GM19324 (cell line): ENCODE data around the gene FGD6.
"Not testable (repeated sequence)": the region's sequence is repeated elsewhere in the genome, so short reads cannot be mapped to it uniquely, and the experiment has no call there.

Experiments used
- ATAC-seq: cut with Tn5 transposase; IDR thresholded peaks from one replicate; pipeline ENCODE4 v1.9.1; 2021; ENCODE audit warnings: mild to moderate bottlenecking, moderate library complexity; ENCODE audit not compliant: unreplicated experiment, low FRiP score

The FGD6 gene

DNA sequence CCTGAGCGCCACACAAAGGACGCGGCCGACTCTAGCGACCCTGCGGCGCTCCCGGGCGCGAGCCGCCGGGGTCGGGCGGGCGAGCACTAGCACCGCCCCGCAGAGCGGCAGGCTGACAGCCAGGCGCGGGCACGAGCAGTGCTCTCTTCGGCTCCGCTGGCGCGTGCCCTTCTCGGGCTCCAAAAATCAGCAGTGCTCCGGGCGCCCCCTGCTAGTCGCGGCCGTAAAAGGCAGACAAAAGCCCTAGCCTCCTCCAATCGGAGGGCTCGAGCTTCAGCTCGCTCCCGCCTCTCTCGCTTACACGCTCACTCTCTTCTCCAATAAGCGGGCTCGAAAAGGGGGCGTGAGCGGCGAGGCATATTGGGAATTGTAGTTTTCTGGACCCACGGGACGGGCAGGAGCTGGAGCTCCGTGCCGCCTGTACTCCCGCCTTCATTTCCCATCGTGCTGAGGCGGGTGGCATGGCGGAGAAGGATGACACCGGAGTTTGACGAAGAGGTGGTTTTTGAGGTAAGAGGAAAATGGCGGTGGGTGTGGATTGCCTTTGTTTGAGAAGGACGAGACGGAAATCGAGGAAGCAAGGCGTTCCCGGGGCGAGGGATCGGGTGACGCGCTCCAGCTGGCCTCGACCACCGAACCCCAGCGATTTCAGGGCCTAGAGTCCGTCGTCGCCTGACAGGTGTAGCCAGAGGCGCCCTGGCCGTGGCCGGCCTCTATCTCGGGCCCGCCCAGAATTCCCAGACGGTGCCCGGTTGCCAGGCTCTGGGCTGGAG lies at the start of gene FGD6, which contains the start of gene VEZT:
TSS of gene FGD6 (minus strand) at position 91 of the 773 bp plus-strand sequence. CDS start 227 bp downstream, outside the sequence.
TSS of gene VEZT (plus strand) at position 431 of the 773 bp plus-strand sequence. CDS start at position 475, 44 bp downstream.
- peak; percentile 95 for ATAC-seq

DNA sequence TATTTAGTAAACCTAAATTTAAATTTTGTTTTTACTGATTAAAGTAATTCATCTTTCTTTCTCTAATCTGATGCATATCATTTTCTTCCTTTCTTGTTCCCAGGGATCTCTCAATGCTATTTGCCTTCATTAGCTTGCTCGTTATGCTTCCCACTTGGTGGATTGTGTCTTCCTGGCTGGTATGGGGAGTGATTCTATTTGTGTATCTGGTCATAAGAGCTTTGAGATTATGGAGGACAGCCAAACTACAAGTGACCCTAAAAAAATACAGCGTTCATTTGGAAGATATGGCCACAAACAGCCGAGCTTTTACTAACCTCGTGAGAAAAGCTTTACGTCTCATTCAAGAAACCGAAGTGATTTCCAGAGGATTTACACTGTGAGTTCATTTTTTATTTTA lies 49.0 kb upstream of the FGD6 start:
- no peak for ATAC-seq

DNA sequence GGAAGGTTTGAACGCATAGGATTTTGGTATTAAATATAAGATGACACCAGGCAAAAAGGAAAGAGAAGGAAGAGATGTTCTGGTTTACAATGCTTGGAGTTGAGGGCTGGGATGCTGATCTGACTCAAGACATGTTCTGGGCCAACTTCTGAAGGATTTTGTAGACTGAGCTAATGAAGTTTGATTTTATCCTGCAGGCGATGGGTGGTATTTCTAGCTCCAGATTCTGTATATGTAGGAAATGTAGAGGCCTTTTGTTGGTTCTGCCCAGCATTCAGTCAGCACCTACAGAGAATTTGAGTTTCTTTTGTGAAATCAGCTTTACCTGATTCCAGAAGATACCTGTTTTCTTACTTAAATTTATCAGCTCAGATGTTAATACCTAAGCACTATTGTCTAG lies 48.5 kb upstream of the FGD6 start:
- ATAC-seq, result no peak

DNA sequence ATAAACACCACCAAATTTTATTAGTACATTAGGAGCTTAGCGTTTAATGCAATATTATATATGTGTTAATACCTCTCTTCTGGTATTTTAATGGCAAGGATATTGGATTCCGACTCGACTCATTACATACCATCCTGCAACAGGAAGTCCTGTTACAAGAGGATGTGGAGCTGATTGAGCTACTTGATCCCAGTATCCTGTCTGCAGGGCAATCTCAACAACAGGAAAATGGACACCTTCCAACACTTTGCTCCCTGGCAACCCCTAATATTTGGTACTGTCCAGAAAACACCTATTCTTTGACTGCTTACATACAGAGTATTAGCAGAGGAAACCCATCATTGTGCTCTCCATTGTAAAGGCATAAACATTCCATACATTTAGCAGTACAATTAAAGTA lies 45.5 kb upstream of the FGD6 start:
- ATAC-seq, result no peak

DNA sequence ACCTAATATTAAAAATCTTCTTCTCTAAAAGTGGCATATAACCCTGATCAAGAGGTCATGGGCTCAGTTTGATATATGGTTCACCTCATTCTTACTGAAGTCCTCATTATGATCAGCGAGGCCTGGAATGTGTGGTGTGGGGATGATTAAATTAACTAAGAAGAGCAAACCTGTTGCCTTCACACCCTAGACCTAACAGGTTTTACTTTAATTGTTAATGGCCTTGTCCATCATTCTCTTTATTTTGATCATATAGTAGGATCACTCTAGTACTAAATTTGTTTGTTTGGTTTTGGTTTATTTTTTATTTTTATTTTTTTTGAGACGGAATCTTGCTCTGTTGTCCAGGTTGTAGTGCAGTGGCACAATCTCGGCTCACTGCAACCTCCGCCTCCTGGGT lies 43.8 kb upstream of the FGD6 start:
- ATAC-seq, result no peak

DNA sequence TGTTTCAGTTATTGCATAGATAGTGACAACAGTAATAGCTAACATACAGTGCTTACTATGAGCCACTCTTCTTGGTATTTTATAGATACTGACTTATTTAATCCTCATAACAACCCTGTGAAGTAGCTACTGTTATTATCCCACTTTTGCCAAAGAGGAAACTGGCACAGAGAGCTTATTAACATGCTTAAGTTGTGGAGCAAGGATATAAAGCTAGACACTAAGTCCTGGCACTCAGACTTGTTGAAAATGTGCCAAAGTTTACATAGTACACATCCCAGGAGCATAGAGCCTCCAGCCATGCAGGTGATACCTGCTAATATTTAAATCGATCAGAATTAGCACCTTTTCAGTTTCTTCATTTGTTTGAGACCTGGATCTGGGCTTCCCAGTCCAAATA lies 42.1 kb upstream of the FGD6 start:
- no peak for ATAC-seq

DNA sequence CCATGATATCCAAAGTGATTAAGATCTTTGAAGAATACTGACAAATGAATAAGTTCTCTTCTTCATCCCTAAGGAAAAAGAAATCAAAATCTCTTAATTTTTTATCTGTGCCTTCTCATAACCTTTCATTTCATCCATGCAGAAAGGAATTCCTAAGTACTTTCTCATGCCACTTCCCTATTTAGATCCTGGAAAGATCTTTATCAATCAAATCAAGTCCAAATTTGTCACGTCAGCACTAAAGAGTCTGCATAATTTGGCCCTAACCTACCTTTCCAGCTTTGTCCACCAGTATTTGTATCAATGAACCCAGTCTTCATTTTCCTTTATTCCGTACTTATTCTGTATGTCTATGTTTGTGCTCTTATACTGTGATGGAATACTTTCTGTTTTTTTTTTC lies 41.5 kb upstream of the FGD6 start:
- ATAC-seq, result no peak

DNA sequence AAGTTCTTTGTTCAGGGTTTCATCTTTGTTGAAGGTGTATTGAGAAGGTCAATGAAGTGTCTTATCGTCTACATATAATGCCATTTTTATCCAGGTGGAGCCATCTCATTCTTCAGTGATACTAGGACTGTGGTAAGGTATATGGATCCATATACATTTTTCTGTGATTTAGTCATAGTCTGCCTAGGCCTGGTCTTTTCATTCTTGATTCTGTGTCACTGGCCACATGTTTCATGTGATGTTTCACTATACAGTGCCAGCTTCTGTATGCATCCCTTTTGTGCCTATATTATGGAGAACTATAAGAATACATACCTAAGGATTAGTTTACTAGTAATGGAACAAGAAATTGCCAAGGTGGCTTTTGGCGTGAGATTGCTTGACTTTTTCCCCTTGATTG lies 40.9 kb upstream of the FGD6 start:
- ATAC-seq, result no peak

DNA sequence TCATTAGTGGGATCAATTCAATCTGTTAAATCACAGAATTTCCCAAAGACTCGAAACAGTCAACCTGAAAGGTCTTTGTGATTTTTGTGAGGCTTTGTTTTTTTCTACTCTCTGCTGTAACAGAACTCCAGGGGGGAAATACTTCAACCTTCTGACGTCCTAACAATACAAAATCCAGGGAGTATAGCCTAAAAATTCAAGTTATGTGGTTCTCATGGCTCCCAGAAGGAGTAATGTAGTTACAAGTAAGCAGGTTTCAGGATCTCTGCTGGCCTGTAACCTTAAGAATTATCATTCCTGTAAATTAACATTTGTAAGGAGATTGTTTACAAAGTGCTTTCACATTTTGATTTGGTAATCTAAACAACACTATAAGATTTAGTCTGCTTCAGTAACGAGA lies 40.3 kb upstream of the FGD6 start:
- ATAC-seq, result no peak

DNA sequence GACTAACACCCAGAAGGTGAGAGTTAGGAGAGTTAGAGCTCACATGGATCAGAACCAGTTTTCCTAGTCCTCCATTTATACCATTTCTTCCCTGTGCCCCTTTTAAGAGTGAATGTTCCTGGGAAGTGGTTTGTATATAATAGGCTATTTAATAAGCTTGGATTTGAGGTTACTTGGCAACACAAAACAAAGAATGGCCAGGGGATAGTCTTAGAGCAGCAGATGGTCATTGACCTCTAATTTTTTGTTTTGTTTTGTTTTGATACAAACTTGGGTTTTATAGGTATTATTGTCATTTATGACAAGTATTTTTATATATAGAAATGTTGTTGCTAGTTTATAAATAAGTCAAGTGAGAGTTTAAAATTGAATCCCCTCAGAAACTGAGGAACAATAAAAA lies 36.1 kb upstream of the FGD6 start:
- ATAC-seq, result no peak

DNA sequence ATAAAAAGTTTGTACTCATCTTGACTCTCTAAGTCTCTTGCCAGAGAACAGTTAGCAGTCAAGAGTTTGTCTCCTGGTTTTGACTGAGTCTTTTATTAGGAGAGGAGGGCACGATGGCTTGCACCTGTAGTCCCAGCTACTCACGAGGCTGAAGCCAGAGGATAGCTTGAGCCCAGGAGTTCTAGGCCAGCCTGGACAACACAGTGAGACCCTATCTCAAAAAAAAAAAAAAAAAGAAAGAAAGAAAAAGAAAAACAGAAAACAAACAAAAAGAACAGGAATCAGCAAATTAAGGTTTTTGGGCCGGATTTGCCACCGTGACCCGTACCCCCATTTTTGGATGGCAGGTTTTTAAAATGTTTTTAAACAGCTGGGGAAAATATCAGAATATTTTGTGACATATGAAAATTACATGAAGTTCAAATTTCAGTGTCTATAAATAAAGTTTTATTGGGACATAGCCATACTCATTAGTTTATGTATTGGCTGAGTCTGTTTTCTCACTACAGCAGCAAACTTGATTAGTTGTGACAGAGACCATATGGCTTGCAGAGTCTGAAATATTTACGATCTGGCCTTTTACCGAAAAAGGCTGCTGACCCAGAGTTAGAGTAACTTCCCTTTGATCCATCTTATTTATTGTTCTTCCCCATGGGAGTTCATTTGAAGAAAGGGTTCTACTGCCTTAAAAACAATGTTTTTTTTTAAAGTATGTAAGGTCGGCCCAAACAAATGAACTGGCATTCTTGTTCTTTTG lies 31.5 kb upstream of the FGD6 start:
- no peak for ATAC-seq

DNA sequence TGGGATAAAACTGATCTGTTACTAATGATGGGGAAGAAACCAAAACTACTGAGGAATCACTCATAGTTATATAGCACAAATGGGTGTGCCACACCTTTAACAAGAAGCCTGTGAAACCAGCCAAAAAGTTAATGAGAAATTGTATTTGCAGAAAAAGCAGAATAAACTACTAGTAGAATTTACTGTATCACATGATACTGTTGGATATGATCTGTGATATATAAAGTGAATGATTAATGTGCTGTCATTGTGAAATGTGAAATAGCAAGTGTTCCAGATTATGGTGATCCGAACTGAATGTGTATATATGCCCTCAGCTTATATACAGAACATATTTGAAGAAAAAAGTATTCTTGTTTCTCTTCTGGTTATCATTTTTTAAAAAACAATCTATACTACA lies 30.8 kb upstream of the FGD6 start:
- no peak for ATAC-seq

DNA sequence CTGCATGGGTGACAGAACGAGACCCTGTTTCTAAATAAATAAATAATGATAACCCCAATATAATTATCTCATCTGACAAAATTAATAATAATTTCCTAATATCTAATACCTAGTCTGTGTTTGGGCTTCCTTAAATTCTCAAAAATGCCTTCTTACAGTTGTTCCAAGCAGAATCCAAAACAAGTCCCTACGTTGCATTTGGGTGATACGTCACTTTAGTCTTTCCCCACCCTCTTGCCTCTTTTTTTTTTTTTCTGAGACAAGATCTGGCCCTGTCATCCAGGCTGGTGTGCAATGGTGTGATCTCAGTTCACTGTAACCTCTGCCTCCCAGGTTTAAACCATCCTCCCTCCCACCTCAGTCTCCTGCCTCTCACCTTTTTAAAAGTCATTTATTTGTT lies 27.1 kb upstream of the FGD6 start:
- ATAC-seq, result no peak

DNA sequence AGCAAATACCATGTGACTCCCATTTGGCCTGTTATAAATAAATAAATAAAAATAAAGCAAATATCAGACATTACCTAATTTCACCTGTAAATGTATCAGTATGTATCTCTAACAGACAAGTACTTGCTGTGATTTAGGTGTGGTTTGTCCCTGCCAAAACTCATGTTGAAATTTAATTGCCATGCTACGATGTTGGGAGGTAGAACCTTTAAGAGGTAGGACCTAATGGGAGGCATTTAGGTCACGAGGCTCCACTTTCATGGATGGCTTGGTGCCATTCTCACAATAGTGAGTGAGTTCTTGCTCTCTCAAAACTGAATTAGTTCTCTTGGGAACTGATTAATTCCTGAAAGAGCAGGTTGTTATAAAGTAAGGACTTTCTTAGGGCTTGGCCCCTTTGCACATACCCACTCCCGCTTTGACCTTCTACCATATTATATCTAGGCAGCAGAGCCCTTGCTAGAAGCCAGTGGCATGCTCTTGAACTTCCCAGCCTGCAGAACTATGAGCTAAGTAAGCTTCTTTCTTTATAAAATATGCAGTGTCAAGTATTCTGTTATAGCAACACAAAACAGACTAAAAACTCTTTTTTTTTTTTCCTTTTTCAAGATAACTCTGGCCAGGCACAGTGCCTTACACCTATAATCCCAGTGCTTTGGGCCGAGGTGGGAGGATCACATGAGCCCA lies 26.4 kb upstream of the FGD6 start:
- no peak for ATAC-seq

DNA sequence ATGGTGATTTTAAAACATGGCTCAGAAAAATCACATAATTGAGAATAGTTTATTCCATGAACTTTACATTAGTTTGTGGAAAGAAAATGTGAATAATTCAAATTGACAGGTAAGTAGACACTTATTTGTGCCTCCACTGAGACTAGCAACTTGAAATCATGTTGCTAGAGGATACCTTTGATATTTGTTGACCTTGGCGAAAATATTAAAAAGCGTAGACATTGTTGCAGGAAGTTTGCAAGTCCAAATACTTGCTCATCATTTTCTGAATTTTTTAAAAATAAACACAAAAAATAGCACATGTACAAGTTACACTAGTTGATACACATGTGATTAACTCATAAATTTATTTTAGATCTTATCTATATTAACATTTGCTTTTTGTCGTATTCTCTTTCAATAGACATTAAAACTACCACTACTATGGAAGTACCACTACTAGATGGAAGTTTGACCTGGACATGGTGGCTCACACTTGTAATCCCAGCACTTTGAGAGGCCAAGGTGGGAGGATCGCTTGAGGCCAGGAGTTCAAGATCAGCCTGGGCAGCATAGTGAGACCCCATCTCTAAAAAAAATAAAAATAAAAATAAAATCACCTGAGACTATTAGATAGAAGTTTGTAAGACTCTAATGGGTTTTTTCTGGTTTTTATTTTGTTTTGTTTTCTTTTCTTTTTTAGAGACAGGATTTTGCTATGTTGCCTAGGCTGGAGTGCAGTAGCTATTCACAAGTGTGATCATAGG lies 24.7 kb upstream of the FGD6 start:
- no peak for ATAC-seq

DNA sequence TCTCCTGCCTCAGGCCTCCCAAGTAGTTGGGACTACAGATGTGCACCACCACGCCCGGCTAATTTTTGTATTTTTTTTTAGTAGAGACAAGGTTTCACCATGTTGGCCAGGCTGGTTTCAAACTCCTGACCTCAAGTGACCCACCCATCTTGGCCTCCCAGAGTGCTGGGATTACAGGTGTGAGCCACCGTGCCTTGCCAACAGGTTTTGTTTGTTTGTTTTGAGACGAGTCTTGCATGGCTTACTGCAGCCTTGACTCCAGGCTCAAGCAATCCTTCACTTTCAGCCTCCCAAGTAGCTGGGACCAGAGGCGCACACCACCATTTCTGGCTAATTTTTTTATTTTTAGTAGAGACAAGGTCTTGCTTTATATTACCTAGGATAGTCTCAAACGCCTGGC lies 23.9 kb upstream of the FGD6 start:
- ATAC-seq, result not testable (repeated sequence)

DNA sequence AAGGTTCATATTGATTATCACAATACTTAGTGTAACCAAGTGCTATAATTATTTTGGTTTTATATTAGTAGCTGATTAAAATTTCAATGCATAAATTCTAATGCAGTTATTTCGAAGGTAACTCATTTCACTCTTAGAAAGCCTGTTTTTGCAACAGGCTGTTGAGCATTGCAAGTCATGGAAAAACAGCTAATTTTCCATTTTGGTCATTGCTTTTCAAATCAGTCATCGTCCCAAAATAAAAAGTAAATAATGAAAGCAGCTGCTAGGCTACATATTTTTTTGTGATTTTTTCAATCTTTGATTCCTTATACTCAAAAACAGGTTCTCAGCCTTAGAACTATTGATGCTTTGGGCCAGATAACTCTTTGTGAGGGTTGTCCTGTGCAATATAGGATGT lies 23.3 kb upstream of the FGD6 start:
- no peak for ATAC-seq

DNA sequence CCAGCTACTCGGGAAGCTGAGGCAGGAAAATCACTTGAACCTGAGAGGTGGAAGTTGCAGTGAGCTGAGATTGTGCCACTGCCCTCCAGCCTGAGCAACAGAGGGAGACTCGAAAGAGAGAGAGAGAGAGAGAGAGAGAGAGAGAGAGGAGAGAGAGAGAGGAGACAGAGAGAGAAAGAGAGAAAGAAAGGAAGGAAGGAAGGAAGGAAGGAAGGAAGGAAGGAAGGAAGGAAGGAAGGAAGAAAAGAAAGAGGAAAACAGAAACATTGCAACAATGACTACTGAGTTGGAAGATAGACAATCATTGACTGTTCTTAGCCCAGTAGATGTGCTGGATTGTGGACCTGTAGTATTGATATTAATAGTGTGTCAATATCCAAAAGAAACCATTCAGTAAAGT lies 22.6 kb upstream of the FGD6 start:
- not testable (repeated sequence) for ATAC-seq

DNA sequence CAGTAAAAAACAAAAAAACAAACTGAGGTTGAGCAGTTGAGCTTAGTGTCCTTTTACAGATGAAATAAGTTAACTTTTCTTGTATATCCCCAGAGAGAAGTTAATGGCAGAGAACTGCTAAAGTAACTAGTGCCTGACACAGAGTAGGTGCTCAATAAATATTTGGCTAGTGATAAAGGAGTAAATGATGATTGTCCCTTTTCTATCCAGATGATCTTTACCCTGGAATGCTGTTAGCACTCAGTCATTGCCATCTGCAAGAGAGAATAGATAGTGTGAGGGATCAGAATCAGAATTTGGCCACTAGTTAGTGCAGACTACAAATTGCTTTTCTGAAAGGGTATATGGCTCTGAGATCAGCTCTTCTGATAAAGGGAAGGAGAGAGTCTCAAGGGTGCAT lies 21.9 kb upstream of the FGD6 start:
- no peak for ATAC-seq

DNA sequence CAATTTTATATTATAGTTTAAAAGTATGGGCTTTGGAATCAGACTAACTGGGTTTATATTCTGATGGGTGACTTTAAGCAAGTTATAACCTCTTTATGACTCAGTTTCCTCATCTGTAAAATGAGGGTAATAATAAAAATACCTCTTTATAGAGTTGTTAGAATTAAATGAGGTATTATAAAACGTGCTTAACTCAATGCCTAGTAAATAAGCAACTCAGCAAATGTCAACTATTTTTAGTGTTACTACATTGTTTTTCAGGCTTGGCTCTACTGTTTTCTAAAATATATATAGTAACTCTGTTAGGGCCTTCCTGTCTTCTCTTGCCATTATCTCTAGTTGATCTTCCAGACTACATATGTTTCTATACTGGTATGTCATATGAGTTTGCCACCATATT lies 20.9 kb upstream of the FGD6 start:
- ATAC-seq, result no peak

DNA sequence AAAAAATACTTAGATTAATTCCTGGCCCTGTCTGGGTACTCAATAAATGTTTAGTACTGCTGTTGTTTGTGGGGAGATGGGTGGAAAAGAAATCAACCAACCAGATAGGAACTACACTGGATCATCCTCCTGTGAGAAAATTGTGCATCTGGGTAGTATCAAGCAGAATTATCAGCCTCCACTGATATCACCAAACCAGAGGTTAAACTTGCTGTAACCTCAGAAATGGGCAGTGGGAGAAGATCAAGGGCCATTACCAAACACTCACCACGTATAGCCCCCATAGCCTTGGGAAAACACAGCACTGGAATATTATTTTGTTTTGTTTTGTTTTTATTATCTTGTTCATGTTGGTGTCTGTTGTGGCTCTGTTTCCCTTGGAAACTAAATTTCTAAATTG lies 20.0 kb upstream of the FGD6 start:
- no peak for ATAC-seq
